Measurements from ENCODE around the gene OR51L1.
"Not testable (repeated sequence)": the region's sequence is repeated elsewhere in the genome, so short reads cannot be mapped to it uniquely, and the experiment has no call there.

OR51L1 gene, protein sequence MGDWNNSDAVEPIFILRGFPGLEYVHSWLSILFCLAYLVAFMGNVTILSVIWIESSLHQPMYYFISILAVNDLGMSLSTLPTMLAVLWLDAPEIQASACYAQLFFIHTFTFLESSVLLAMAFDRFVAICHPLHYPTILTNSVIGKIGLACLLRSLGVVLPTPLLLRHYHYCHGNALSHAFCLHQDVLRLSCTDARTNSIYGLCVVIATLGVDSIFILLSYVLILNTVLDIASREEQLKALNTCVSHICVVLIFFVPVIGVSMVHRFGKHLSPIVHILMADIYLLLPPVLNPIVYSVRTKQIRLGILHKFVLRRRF

GRCh38 chr11:4994551-4994950 is at the start of gene OR51L1:
Gene OR51L1 (plus strand): TSS chr11:4994851. CDS start chr11:4998983, 4,132 bp downstream.
- no peak for DNase-seq

DNA sequence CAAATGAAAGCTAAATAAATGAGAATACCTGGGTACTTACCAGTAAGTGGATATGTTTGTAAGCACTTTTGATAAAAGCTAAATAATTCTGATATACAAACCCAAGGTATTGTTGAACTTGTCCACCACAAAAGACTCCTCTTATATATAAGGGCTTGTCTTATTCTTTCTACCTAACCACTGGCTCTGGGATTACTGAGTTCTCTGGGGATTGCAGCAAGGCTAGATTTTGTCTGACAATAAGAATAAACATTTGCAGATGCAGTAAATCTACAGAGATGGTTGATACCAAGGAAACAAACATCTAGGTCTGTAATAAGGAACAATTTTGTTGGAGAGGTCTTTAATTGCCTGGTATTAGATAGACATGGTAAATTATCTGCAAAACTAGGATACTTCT is 47.1 kb upstream of the OR51L1 start, which contains the start of gene OR51A4:
OR51A4 (minus strand) TSS at position 101 of the 400 bp plus-strand sequence. CDS start 505 bp downstream, outside the sequence.
- DNase-seq, result no peak

GRCh38 chr11:4955613-4956012 is 39.0 kb upstream of the OR51L1 start, which contains the start of gene OR51A2:
Gene OR51A2 (minus strand): TSS chr11:4955713. CDS start chr11:4955713, 0 bp downstream.
- not testable (repeated sequence) for DNase-seq

GRCh38 chr11:4957396-4957795 is 37.3 kb upstream of the OR51L1 start:
- no peak for DNase-seq

- DNase-seq, result no peak
Observed at GRCh38 chr11:4960877-4961276, 33.8 kb upstream of the OR51L1 start.

DNA sequence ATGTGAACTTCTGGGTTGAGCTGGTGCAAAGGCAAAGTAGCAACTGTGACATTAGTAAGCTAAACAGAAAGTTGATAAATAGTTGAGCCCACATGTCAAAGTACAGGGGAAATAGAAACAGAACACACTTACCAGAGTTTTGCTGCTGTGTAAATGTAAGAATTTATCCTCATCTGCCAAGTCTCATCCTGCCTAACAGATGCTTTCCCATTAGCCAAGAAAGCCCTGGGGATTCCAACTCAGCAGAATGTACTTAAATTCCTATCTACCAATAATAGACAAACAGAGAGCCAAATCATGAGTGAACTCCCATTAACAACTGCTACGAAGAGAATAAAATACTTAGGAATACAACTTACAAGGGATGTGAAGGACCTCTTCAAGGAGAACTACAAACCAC is 31.8 kb upstream of the OR51L1 start:
- DNase-seq, result no peak

DNA sequence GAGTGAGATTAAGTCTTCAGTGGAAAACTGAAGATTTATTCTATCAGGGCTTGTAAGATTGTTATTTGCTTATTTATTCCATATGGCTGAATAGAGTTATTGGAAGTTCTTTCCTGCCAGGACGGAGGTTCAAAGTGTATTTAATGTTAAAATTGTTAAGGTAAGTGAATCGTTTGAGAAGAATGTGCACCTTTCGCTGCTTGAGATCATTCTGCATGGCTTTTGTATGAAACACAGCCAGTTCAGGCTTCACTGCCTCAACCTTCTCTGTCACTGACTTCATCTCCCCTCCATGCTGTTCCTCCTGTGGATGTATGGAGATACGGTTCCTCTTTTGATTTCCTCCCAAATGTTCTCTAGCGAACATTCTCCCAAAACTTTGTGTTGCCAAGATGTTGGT is 19.2 kb upstream of the OR51L1 start:
- DNase-seq, result no peak

DNA sequence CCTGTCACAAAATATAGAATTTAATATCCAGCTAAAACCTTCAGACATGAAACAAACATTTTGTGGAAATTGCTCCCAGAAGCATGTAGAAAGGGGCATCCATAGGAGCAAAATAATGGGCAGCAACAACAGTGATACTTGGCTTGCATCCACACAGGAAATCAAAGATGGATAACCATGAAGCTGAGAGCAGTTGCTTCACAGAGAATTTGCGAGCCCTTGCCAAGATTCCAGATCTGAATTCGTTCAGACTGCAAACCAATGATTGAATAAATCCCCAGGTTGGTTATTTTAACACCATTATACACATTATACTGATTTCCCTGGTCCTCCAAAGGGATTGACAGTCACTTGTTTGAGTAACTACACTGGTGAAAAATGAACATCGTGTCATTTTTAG is 15.6 kb upstream of the OR51L1 start:
- no peak for DNase-seq

DNA sequence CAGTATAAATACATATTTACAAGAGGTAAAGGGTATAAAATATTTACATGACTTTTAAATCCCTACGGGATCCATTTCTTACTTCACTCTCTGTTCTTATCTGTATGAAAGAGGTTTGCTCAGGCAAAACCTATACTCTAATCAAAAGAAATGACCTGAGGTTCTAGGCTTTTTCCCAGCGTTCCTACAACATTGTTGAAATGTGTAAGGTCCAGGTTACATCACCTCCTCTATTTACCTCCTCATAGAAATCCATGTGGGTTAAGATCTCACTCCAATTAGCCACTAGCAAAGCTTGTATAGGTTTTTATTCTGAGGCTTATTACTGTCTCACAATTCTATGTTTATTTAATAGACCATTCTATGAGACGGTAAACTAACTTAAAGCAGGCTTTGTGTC is 12.0 kb upstream of the OR51L1 start:
- no peak for DNase-seq

DNA sequence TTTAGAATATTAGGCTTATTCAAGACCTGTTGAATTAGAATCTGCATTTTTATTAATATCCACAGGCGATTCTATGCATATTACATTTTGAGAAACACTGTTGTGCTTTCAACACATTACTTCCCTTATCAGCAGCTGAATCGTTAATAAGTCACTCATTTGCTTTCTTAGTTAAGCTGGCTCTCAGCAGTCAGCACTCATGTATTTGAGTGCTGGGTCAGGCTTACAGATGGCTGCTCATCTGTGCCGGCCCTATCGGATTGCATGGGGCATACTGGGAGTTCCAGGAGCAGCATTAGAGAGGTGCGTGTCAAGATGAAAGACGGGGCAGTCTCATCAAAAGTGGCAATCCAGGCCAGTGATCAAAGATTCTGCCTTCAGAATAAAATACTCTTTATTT is 10.8 kb upstream of the OR51L1 start:
- no peak for DNase-seq

DNA sequence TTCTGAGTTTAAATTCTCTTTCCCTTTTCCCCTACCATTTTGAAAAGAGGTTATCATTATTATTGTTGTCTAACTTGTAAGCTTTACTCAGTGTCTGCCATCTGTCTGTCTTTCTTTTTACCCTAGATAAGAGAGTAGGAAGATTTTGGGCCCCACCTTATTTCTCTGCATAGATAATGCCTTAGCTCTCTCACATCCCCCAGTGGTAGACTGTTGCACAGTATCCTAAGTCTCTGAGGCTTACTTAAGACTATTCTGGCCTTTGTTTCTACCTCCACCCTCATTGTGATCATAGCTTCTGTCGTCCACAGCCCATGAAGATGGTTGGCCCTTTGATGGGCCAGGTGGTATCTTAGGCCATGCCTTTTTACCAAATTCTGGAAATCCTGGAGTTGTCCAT is 3.6 kb upstream of the OR51L1 start:
- DNase-seq, result no peak

GRCh38 chr11:5004424-5005274 is 10.0 kb downstream of the OR51L1 start:
- peak; percentile 53 for DNase-seq

- no peak for DNase-seq
Observed at GRCh38 chr11:5007561-5007960, 12.9 kb downstream of the OR51L1 start.

- no peak for DNase-seq
Observed at GRCh38 chr11:5011254-5011653, 16.6 kb downstream of the OR51L1 start.

- no peak for DNase-seq
Observed at GRCh38 chr11:5013012-5013411, 18.4 kb downstream of the OR51L1 start.

GRCh38 chr11:5021996-5022395 is 27.3 kb downstream of the OR51L1 start:
- no peak for DNase-seq

DNA sequence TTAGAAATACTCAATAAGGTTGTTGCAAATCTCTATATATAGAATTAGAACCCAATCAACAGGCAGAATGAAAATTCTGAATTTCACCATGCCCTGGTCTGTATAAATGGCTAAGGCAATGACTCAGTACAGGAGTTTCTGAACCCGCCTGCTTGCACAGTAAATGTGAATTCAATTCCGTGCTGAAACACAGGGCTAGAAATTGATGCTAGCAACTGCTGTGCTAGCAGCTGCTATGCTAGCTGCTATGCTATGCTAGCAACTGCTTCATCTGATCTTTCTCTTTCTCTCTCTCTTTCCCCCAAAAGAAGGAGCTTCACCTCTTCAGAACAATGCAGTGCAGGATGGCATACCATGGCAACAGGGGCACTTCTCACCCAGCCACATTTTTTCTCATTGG is 42.0 kb downstream of the OR51L1 start:
- no peak for DNase-seq

- DNase-seq, result no peak
Observed at GRCh38 chr11:5037926-5038325, 43.3 kb downstream of the OR51L1 start.

GRCh38 chr11:5038341-5038740 is 43.7 kb downstream of the OR51L1 start:
- DNase-seq, result no peak

DNA sequence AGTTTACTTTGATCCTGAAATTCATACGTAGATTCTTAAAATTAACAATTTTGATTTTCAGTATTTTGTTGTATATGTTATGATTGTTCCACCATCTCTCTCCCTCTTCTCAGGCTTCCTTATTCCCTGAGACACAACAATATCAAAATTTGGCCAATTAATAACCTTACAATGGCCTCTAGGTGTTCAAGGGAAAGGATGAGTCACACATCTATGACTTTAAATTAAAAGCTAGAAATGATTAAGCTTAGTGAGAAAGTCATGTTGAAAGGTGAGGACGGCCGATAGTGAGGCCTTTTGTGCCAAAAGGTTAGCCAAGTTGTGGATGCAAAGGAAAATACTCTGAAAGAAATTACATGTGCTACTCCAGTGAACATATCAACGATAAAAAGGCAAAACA is 46.2 kb downstream of the OR51L1 start:
- no peak for DNase-seq

- DNase-seq, result no peak
Observed at GRCh38 chr11:5042091-5042490, 47.4 kb downstream of the OR51L1 start.

DNA sequence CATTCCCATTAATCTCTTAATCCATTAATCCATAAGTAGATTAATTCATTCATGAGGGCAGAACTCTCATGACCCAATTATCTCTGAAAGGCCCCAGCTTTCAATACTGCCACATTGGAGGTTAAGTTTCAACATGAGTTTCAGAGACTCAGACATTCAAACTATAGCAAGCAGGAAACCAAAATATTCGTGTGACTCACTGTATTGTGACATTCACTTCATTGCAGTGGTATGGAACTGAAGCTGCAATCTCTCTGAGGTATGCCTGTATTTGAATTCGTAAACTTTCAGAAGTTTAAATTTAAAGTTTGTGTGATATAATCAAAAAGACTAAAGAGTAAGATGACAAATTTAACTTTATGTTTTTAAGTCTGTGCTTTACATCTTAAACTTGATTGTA is 48.7 kb downstream of the OR51L1 start:
- no peak for DNase-seq

DNA sequence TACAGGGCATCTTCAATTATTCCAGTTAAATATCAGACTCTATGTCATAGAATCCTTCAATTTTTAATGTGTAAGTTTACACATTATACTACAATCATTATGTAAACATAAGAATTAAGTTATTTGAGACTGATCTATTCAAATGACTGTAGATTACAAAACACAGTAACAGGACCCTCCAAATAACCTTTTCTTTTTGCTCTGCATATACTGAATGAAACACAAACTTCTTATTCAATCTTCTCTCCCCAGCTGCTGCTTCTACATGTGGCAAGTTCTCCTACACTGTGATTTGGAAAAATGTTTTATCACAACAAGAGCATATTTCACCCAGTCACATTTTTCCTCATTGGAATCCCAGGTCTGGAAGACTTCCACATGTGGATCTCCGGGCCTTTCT is 51.6 kb downstream of the OR51L1 start, which contains the start of gene OR52J3:
OR52J3 (plus strand) TSS at position 301 of the 400 bp plus-strand sequence; CDS start at position 301, 0 bp downstream.
- DNase-seq, result no peak

DNA sequence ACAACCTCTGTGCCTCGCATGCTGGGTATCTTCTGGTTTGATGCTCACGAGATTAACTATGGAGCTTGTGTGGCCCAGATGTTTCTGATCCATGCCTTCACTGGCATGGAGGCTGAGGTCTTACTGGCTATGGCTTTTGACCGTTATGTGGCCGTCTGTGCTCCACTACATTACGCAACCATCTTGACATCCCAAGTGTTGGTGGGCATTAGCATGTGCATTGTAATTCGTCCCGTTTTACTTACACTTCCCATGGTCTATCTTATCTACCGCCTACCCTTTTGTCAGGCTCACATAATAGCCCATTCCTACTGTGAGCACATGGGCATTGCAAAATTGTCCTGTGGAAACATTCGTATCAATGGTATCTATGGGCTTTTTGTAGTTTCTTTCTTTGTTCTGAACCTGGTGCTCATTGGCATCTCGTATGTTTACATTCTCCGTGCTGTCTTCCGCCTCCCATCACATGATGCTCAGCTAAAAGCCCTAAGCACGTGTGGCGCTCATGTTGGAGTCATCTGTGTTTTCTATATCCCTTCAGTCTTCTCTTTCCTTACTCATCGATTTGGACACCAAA is 52.2 kb downstream of the OR51L1 start:
- DNase-seq, result no peak

All from NCI-H1436 (cell line).